Muscle of back (tissue), 11 donors: Measurements from ENCODE around the gene MTHFSD. TPM values are rescaled to one million over a fixed set of nuclear protein-coding genes. Genes with fewer than 3 reads are reported as not detected.

Experiments used
- DNase-seq, 3 donors: peaks; one replicate each; pipeline versions ENCODE4 v3.0.0 to v3.0.0-alpha.2; 2013
- polyA plus RNA-seq, 10 donors: library from polyadenylated mRNA; unstranded; fragments of 120-200 nt; gene quantifications; one replicate each; pipeline ENCODE4 v1.2.1, GENCODE V29; 2013; ENCODE audit not compliant: insufficient read length in 10 of 10

The MTHFSD gene
- polyA plus RNA-seq, 10 donors: 10.4 to 15.1 (median 12.5) TPM

GRCh38 chr16:86514481-86515376, 40.3 kb downstream of the MTHFSD start:
- no peak for DNase-seq

DNA sequence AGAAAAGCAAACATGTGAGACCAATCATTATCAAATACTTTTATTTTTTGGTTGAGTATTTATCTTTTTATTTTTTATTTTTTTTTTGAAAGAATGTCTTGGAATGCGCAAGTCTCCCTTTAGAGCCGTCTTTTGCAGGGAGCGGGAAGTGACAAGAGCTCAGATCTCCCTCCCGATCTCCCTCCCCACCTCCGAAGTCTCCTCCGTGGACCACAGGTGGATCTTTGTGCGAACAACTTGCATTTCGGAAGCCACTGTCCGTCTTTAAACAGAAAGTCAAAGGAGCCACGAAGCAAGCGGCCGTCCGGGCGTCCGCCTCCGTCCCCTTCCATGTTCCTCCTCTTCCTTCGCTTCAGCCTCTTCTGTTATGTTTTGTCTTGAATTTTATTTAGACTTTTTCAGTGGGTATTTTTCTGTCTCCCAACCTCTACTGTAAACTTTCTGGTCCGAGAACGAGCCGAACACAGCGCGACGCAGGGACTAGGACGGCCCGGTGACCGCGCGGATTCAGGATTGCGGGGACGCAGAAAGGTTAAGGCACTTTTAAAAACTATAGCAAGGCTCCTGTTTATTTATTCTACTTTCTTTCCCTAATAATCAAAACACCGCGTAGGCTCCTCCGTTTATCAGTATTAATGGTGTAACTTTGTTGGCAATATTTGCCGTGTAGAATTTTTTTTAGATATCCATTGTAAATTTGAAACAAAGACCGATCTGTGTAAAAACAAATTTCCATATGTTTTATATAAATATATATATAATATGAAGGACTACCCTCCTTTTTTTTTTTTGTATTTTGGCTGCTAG, 41.4 kb downstream of the MTHFSD start:
- no peak for DNase-seq

GRCh38 chr16:86512860-86513470, 42.1 kb downstream of the MTHFSD start:
- DNase-seq: no peak

DNA sequence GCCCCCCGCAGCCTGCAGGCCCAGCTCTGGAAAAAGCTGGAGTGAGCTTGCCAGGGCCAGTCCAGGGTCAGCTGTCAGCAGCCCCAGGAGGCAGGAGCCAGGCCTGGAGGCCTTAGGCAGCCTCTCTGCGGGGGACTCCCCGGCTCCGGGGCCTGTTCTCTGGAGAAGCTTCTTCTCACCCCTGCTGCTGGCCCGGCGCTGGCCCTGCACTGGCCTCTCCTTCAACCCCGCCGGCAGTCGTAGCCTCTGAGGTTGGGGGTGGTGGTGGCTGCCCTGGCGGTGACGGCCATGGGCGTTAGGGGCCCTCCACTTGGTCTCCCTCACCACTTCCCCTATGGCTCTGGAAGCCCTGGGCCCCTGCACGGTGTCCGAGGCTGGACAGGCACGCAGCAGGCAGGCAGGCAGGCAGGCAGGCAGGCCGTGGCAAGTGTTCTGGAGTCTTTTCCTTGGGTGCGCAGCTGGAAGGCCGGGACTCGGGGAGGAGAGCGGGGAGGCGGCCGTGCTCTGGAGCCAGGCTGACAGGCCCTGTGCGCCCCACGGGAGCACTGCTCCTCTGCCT, 42.7 kb downstream of the MTHFSD start:
- DNase-seq: no peak

DNA sequence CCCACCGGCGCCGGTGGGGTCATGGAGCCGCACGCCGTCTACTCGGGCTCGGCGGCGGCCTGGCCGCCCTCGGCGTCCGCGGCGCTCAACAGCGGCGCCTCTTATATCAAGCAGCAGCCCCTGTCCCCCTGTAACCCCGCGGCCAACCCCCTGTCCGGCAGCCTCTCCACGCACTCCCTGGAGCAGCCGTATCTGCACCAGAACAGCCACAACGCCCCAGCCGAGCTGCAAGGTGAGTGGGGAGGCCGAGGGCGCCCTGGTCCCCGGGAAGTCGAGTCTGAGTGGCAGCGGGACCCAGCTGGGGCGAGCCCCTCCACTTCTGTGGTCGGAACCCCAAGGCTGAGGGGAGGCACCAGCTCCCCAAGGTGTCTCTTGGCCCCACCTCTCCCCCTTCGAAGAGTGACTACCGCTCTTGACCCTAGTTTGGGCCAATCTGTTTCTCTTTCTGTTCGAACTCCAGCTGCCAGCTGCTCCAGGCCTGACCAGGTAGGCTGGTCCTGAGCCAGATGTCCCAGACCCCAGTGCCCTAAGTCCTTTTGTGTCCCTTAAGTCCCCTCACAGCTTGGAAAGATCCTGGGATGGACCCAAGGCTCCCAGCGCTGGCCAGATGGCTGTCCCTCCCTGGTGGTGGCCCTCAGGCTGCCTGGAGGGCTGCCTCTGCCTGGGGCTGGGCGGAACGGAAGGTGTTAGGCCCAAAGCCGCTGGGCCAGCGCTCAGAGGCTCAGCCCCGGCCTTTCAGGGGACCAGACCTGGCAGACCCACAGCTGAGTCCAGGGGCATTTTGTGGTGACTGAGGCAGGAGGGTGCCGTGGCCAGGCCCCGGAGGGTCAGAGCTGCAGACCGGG, 43.5 kb downstream of the MTHFSD start:
- no peak for DNase-seq

DNA sequence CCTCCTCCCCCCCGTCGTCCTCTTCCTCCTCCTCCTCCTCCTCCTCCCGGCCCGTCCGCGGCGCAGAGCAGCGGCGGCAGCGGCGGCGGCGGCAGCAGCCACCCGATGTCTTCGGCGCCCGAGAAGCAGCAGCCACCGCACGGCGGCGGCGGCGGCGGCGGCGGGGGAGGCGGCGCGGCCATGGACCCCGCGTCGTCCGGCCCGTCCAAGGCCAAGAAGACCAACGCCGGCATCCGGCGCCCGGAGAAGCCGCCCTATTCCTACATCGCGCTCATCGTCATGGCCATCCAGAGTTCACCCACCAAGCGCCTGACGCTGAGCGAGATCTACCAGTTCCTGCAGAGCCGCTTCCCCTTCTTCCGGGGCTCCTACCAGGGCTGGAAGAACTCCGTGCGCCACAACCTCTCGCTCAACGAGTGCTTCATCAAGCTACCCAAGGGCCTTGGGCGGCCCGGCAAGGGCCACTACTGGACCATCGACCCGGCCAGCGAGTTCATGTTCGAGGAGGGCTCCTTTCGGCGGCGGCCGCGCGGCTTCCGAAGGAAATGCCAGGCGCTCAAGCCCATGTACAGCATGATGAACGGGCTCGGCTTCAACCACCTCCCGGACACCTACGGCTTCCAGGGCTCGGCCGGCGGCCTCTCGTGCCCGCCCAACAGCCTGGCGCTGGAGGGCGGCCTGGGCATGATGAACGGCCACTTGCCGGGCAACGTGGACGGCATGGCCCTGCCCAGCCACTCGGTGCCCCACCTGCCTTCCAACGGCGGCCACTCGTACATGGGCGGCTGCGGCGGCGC, 44.4 kb downstream of the MTHFSD start, which contains the start of gene FOXF1:
Gene FOXF1 (plus strand): TSS at position 63 of the 797 bp plus-strand sequence. CDS start 43 bp downstream, at position 106.
- no peak for DNase-seq

GRCh38 chr16:86509759-86510464, 45.1 kb downstream of the MTHFSD start:
- peak in 1 of 3 donors; percentile 47 for DNase-seq

GRCh38 chr16:86508947-86509758, 45.9 kb downstream of the MTHFSD start:
- DNase-seq: peak in 2 of 3 donors; percentile 46 to 75

GRCh38 chr16:86508028-86508946, 46.7 kb downstream of the MTHFSD start:
- DNase-seq: no peak

DNA sequence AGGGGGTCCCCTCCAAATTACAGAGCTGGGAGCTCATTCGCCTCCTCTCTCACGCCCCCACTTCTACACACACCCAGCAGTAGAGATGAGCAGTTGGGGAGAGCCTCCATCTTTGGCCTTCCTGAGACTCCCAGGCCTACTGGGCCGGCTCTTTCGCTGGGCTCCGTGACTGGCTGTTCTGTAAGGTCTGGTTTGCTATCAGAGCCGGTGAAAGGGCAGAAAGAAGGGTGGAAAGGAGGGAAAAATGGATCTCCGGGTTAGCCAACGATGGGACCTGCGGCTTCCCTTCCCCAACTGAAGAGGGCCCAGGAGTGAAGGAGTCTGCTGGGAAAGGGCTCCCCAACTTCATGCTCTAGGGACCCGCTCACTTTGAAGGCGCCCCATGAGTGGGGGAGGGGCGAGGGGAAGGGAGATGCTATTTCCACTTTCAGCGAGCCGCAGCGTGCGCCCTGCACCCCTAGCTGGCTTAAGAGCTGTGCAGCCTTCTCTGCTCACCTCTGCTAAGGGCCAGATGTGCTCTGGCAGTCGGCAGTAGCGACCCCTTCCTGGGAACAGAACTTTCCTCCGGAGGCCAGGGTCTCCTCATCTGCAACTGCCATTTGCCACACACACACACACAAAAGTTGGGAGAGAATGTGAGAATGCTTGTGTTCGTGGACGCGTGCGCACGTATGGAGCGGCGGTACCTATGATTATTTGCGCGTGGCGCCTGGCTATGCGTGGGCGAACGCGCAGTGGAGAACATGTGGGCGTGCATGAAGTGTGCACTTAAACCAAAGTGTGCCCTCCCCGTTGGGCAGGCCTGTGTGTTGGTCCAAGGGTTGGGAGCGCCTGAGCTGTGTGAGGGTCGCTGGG, 47.6 kb downstream of the MTHFSD start:
- DNase-seq: no peak

GRCh38 chr16:86505899-86506864, 48.9 kb downstream of the MTHFSD start:
- no peak for DNase-seq

DNA sequence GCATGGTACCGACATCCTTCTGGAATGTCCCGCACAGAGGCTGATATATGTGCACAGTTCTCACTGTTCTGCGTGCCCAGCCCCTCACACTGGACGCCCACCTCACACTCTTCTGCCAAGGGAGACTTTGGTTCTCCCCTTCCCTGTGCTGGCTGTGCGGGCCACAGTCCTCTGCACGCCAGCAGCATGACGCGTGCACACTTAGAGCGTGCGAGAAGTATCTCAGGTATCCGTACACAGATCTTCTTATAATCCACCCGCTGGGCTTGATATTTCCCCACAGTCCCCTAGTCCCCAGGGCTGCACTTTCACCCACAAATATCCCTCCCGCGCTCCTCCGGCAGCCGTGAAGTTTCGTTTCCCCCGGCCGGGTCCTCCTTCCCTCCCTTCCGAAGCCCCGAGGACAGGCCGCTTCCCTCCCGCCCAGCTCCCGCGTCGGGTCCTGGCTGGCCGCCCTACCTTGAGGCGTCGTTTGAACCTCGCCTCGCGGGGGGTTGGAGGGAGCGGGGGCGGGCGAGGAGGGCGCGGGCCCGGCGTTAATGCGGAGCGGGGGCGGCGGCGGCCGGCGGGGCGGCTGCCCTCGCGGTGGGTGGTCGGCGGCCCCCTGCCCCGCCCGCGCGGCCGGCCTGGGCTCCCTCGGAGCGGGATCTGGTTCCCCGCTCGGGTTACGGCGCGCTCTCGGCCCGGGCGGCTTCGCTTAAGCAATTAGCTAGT, 49.7 kb downstream of the MTHFSD start:
- no peak for DNase-seq

GRCh38 chr16:86504315-86505184, 50.5 kb downstream of the MTHFSD start:
- DNase-seq: no peak
